Osteoblast (primary cell): ENCODE measurements around the gene SLC15A2. TPM values are rescaled to one million over a fixed set of nuclear protein-coding genes. Genes with fewer than 3 reads are reported as not detected.

ENCODE experiments used
- DNase-seq: peaks from one replicate; pipeline ENCODE4 v3.0.0; 2011; ENCODE audit warnings: low spot score, mixed read lengths; ENCODE audit not compliant: insufficient read length; ENCODE audit errors: missing footprints
- H2AFZ ChIP-seq: 2 replicates; pipeline ENCODE4 v1.6.0; 2011; ENCODE audit warnings: mild to moderate bottlenecking, low read length
- H3K27ac ChIP-seq: 2 replicates; pipeline ENCODE4 v1.5.1; 2011; ENCODE audit warnings: mild to moderate bottlenecking, low read depth, low read length, moderate library complexity
- H3K27me3 ChIP-seq: 2 replicates; pipeline ENCODE4 v1.6.0; 2012; ENCODE audit warnings: mild to moderate bottlenecking, control low read depth, inconsistent platforms, low read length, moderate library complexity; ENCODE audit not compliant: insufficient read depth
- H3K36me3 ChIP-seq: 2 replicates; pipeline ENCODE4 v1.5.1; 2011; ENCODE audit warnings: mild to moderate bottlenecking, low read length, control low read depth, moderate library complexity; ENCODE audit not compliant: insufficient read depth
- H3K4me1 ChIP-seq: 2 replicates; pipeline ENCODE4 v1.5.1; 2011; ENCODE audit warnings: mild to moderate bottlenecking, low read length, control low read depth, moderate library complexity; ENCODE audit not compliant: insufficient read depth
- H3K4me2 ChIP-seq: 2 replicates; pipeline ENCODE4 v1.6.0; 2011; ENCODE audit warnings: mild to moderate bottlenecking, low read length; ENCODE audit not compliant: insufficient read depth
- H3K4me3 ChIP-seq: fragments of 200-600 bp; sonication (generic); 3 replicates; pipeline ENCODE4 v1.5.1; 2012; ENCODE audit warnings: mild to moderate bottlenecking, low read length, inconsistent platforms; ENCODE audit not compliant: insufficient read depth
- H3K79me2 ChIP-seq: 2 replicates; pipeline ENCODE4 v1.6.0; 2012; ENCODE audit warnings: mild to moderate bottlenecking, low read length, control low read depth, inconsistent platforms; ENCODE audit not compliant: insufficient read depth
- H3K9me3 ChIP-seq: 2 replicates; pipeline ENCODE4 v1.5.1; 2011; ENCODE audit warnings: low read depth, low read length, control low read depth
- H4K20me1 ChIP-seq: 2 replicates; pipeline ENCODE4 v1.6.0; 2012; ENCODE audit warnings: mild to moderate bottlenecking, low read length, control low read depth; ENCODE audit not compliant: insufficient read depth
- total RNA-seq: library from RNA; depleted of rRNA; stranded (reverse); fragments of >200 nt; gene quantifications from 2 replicates; pipeline ENCODE4 v1.2.3, GENCODE V29; 2012
- TF ChIP-seq, protein P1 (sequence below): IDR thresholded peaks from 2 replicates; pipeline ENCODE4 v1.5.1; 2011; ENCODE audit warnings: mild to moderate bottlenecking, low read depth, low read length, moderate library complexity; ENCODE audit errors: extremely low read depth

Gene SLC15A2
- total RNA-seq, 1 donor = under 0.01 TPM

DNA sequence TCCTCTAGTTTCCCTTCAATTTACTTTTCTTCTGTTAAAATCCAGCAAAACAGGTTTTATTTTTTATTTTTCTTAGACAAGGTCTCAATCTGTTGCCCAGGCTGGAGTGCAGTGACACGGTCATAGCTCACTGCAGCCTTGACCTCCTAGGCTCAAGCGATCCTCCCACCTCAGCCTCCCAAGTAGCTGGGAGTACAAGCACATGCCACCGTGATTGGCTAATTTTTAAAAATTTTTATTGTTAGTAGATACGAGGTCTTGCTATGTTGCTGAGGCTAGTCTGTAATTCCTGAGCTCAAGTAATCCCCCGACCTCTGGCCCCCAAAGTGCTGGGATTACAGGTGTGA is 86.2 kb downstream of the SLC15A2 start:
- TF ChIP-seq, protein P1, sequence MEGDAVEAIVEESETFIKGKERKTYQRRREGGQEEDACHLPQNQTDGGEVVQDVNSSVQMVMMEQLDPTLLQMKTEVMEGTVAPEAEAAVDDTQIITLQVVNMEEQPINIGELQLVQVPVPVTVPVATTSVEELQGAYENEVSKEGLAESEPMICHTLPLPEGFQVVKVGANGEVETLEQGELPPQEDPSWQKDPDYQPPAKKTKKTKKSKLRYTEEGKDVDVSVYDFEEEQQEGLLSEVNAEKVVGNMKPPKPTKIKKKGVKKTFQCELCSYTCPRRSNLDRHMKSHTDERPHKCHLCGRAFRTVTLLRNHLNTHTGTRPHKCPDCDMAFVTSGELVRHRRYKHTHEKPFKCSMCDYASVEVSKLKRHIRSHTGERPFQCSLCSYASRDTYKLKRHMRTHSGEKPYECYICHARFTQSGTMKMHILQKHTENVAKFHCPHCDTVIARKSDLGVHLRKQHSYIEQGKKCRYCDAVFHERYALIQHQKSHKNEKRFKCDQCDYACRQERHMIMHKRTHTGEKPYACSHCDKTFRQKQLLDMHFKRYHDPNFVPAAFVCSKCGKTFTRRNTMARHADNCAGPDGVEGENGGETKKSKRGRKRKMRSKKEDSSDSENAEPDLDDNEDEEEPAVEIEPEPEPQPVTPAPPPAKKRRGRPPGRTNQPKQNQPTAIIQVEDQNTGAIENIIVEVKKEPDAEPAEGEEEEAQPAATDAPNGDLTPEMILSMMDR = no peak
- no peak for DNase-seq
- H2AFZ ChIP-seq = no peak overlapping the region
- no peaks in the 10 kb centered on the region for H3K9me3 ChIP-seq
- no peak overlapping the region for H3K4me3 ChIP-seq
- H3K79me2 ChIP-seq = no peaks in the 10 kb centered on the region
- H4K20me1 ChIP-seq = no peaks in the 10 kb centered on the region
- no peaks in the 10 kb centered on the region for H3K27me3 ChIP-seq
- no peaks in the 10 kb centered on the region for H3K4me1 ChIP-seq
- no peaks in the 10 kb centered on the region for H3K36me3 ChIP-seq
- H3K4me2 ChIP-seq = no peak overlapping the region
- H3K27ac ChIP-seq = no peak overlapping the region

DNA sequence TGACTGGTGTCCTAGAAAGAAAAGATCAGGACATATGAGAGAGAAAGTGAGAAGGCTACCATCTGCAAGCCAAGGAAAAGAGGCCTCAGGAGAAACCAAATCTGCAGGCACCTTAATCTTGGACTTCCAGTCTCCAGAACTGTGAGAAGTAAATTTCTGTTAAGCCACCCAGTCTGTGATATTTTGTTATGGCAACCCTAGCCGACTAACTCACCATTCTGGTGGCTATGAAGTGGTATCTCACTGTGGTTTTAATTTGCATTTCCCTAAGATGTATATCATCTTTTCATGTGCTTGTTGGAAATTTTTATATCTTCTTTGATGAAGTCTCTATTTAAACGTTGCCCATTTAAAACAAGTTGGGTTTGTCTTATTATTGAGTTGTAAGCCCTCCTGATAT is 87.3 kb downstream of the SLC15A2 start:
- no peak overlapping the region for H3K27ac ChIP-seq
- H2AFZ ChIP-seq = no peak overlapping the region
- DNase-seq = no peak
- no peaks in the 10 kb centered on the region for H3K4me1 ChIP-seq
- H4K20me1 ChIP-seq = no peaks in the 10 kb centered on the region
- no peaks in the 10 kb centered on the region for H3K79me2 ChIP-seq
- H3K4me3 ChIP-seq = no peak overlapping the region
- H3K4me2 ChIP-seq = no peak overlapping the region
- TF ChIP-seq, protein P1 = no peak
- no peaks in the 10 kb centered on the region for H3K36me3 ChIP-seq
- H3K27me3 ChIP-seq = no peaks in the 10 kb centered on the region
- H3K9me3 ChIP-seq = no peaks in the 10 kb centered on the region

GRCh38 chr3:121985846-121986245 is 91.6 kb downstream of the SLC15A2 start:
- Histone ChIP-seq H3K4me1 (no peaks in the 10 kb centered on the region), H3K36me3 (no peaks in the 10 kb centered on the region), H3K4me2 (no peak overlapping the region), H2AFZ (no peak overlapping the region), H3K79me2 (no peaks in the 10 kb centered on the region), H4K20me1 (no peaks in the 10 kb centered on the region), H3K9me3 (no peaks in the 10 kb centered on the region), H3K27ac (no peak overlapping the region), H3K4me3 (no peak overlapping the region), H3K27me3 (no peaks in the 10 kb centered on the region)
- no peak for DNase-seq
- TF ChIP-seq, protein P1 = no peak

DNA sequence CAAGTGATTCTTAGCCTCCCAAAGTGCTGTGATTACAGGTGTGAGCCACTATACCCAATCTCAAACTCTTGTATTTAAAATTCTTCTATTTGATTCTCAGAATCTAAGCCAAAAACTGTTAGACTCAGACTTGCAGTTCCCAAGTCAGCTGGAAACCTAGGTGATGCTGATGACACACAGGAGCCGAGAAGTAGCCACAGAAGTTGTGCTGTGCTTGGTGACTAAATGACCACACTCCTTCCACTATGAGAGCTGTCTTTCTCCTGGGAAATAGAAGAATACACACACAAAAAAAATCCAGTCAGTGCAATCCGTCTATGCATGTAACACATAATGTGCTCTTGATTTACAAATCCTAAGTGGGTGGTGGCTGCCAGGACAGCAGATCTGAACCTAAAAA is 93.9 kb downstream of the SLC15A2 start:
- Histone ChIP-seq H3K4me1 (no peaks in the 10 kb centered on the region), H3K4me2 (no peak overlapping the region), H3K27me3 (no peaks in the 10 kb centered on the region), H3K36me3 (no peaks in the 10 kb centered on the region), H3K9me3 (no peaks in the 10 kb centered on the region), H3K27ac (no peak overlapping the region), H4K20me1 (no peaks in the 10 kb centered on the region), H3K4me3 (no peak overlapping the region), H2AFZ (no peak overlapping the region), H3K79me2 (no peaks in the 10 kb centered on the region)
- TF ChIP-seq, protein P1 = no peak
- peak; percentile 45 for DNase-seq
